Measurements from ENCODE around the gene ZNF496.
"Not testable (repeated sequence)": the region's sequence is repeated elsewhere in the genome, so short reads cannot be mapped to it uniquely, and the experiment has no call there.

Gene ZNF496

GRCh38 chr1:247255772-247256171 is 75.9 kb downstream of the ZNF496 start, which contains the start of gene VN1R5:
Gene VN1R5 (plus strand): TSS chr1:247256072.
- FAIRE-seq; DNase-seq (ENCODE audit: insufficient read length, low spot score): not testable (repeated sequence)

GRCh38 chr1:247247568-247247967 is 84.1 kb downstream of the ZNF496 start:
- DNase-seq (ENCODE audit: insufficient read length, low spot score) = no peak
- FAIRE-seq = no peak
